ENCODE data around the gene ABL1.
"Not testable (repeated sequence)": the region's sequence is repeated elsewhere in the genome, so short reads cannot be mapped to it uniquely, and the experiment has no call there.

The ABL1 gene

DNA sequence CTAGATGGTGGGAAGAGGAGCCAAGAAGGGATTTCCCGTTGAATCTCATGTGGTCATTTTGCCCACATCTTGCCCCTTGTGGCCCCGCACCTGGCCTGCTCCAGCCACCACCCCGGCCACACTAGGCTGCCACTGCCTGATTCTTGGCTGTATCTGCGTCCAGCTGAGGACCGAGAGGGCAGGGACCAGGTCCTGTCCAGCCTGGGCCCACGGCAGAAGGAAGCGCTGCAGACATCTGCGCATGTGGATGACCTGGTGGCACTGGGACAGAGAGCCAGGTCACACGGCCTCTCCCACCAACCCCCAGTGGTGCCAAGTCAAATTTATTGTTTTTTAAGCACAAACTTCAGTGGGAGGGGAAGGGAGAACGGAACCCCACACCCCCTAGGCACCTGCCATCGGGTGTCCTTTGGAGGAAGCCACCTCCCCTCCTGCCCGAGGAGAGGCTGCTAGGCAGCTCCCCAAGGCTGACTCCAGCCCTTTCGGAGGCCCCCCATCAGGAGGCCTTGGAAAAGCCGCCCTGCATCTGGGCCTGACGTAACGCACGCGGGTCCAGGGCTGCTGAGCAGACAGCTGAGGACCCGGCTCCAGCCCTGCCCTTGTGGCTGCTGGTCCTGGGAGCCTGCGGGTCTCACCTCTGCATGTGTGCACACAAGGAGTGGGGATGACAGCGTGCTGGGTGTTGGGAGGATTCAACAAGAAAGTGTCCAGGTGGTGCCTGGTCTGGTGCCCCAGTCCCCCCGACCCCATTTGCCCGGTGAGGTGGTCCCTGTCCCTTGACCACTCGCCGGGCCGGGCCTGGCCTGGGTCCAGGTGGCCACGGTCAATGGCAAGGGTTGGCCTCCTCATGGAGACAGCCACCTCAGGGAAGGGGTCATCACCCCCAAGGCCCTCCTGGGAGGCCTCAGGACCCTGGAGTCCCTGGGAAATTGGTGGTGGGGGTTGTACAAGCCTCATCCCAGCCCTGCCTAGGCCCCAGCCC, 67.4 kb downstream of the ABL1 start:
- DNase-seq (ENCODE audit: low spot score) = no peak

DNA sequence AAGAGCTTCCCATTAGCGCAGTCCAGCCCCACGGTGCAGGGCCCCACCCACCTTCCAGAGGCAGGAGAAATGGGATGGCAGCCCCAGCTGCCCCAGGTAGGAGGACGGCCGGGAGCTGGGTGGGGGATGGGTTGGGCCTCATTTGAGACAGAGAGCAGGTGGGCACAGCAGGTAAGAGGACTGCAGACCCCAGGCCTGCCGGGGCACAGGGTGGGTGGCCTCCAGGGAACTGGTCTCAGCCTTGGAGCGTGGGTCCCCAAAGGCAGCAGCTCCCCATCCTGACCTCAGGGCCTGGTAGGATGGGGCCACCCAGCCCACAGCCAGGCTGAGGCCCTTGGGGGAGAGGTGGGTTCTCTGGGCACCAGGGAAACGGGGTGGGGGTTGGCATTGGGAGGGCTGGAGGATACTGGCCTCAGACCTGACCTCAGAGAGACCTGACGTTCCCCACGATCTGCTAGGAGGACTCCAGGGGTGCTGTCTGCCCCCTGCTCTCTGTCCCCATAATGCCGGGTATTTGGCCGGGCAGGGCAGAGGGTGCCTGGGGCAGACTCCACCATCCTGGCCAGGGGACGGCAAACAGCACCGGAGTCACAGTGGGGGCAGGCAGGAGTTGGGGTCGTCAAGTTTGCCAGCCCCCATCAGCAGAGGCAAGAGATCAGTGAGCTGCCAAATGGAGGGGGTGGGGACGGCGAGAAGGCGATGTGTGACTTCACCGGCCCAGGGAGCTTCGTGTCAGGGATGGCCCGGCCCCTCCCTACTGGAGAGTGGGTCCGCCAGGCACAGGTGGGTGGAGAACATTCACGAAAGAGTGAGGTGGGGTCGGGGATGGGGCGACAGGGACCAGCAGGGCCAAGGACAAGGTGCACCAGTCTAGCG, 68.4 kb downstream of the ABL1 start:
- DNase-seq (ENCODE audit: low spot score) = no peak

DNA sequence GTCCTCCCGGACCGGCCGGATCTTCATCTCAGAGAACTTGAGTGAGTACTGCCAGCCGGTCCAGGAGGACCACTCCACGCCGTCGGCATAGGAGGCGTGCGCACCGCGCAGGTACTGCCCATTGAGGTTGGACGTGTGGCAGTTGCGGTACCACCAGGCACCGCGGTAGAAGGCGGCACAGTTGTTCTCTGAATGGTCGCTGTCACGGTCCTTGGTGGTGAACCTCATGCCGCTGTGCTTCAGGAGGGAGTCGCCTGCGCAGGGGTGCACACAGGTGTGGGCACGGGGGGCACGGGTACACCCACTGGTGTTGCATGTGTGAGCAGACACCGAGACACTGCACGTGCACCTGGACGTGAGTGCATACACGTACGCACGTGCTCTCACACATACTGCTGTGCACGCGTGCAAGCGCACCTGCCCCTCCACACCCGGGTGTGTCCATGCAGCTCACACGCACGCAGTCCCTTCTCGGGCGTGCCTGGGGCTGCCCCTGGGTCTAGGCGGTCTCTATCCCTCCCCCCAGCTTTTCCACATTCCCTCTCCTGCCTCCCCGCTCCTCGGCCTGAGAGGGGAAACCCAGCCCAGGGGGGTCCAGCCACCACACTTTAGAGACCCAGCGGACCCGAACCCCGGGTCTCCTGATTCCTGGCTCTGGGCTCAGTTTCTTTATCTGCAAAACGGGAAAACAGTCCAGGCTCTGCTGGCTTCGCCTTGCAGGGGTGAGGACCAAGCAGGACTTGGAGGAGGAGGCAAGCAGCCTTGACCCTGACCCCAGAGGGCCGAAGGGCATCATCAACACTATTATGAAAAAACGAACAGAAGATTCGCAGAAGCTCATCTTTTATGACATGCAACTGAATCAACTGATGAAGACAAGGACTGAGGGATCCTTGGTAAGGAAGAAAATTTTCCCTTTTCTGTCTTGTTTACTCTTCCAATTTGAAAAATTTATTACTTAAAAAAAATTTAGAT, 69.3 kb downstream of the ABL1 start:
- DNase-seq (ENCODE audit: low spot score) = no peak

DNA sequence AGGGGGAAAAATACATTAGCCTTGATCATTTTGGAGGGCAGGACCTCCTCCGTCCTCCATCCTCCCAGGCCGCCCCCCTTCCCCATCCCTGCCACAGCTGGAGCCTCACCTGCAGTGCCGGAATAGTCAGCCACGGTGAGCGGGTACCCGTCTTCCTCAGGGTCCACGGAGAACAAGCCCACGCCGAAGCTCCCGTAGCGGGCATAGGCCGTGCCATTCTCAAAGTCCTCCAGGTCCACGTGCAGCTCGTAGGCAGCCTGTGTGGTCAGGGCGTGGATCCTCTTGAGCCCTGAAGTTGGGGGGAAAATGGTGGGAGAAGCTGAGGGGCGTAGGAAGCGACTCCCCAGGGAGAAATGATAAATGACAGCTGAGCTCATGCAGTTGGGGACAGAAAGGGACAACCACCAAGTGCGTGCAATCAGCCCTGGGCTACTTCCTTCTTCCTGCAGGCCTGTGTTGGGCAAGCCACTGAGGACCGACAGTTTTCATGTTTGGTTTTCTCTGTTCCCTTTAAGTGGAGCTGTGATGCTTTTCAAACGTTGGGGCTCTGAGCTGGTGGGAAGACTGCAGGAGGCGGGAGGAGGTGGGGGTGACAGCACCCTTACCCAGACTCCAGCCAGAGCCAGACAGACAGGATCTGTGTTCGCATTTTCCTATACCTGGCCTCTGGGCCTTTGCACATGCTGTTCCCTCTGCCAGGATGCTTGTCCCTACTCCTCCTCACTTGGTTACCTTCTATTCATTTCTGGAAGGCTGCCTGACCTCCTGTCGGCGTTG, 70.3 kb downstream of the ABL1 start:
- no peak for DNase-seq (ENCODE audit: low spot score)

DNA sequence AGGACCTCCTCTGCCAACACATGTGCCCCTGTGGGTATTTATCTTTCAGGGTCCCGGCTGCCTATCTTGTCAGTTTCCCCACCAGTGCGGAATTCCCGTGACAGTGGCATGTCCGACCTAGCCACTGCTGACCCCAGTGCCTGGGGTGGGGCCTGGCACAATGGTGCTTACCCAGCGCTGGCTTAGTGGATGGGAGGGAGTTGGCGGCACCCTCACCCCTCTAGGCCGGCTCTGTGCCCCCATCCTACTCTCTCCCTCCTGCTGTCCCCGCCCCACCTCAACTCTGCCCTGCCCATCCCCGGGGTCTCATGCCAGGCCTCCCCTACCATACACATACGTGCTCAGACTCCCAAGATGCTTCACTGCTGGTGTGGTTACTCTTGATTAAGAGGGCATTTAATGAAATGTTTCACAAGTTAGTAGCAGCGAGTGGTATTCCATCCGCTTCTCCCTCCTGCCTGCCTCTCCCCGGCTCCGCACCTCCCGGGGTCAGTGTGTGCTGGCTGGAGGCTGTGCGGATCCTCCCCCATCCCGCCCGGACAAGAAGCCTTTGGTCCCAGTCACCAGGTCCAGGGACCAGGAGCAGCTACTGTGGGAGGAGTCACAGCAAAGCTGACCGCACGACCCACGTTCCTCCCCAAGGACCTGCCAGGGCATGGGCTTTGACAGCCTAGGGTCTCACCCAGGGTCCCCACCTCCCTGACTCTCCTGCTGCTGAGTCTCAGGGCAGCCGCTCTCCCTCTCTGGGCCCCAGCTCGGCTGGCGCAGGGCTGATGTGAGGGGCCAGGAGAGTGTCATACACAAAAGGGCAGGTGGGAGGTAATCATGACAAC, 71.1 kb downstream of the ABL1 start:
- DNase-seq (ENCODE audit: low spot score) = no peak

DNA sequence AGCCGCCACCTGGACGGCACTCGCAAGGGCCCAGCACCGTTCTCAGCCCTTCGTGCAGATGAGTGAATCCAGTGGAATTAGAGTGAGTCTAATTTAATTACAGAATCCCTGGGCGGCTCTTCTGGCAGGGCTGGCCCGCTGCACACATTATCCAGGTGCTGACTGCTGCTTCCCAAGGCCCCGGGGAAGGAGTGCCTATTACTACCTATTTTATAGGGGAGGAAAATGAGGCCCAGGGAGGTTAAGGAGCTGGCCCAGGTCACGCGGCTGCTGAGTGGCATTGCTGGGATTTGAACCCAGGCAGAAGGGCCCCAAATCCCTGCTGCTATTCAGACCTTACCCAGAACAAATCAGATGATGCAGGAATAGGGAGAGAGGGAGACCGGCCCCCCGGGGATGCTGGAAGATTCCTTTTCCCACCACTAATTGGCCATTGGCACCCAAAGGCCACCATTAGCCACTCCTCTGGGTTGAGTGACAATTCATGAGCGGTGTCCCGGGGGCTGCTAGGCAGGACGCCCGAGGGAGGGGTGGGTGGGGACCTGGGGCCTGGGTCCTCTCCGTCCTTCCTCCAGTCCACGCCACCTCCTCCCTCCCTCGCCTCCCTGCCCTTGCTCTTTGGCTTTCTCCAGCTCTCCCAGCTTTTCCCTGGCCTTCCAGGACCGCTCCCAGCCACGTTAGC, 71.8 kb downstream of the ABL1 start:
- DNase-seq (ENCODE audit: low spot score) = peak; percentile 80

DNA sequence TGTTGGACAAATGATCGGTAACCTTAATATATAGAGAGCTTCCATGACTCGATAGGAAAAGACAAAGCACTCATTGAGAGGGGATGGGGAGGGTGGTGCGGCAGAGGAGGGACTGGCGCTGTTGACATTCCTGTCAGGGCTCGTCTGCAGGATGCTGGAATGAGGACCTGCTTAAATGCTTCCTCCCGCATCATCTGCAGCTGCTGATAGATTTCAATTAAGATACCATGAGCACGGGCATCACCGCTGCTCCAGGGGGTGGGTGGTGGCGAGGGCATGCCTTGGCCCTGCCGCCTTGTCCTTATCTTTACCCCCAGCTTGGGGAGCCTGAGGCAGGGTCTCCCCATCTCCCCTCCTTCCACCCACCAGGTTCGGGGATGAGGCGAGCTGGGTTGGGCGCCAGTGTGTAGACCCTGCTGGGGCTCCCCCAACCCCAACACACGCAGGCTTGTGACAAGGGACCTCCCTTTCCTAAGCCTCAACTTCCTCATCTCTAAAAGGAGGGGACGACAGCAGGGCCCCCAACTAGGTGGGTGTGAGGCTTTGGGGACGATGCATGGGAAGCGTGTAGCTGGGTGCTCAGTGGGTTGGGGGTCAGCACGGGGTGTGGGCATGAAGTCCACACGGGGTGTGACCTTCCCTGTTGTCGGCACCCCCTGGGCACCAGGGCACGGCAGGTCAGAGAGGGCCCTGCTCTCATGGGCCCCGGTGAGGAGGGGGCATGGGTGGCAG, 73.3 kb downstream of the ABL1 start:
- DNase-seq (ENCODE audit: low spot score) = no peak

DNA sequence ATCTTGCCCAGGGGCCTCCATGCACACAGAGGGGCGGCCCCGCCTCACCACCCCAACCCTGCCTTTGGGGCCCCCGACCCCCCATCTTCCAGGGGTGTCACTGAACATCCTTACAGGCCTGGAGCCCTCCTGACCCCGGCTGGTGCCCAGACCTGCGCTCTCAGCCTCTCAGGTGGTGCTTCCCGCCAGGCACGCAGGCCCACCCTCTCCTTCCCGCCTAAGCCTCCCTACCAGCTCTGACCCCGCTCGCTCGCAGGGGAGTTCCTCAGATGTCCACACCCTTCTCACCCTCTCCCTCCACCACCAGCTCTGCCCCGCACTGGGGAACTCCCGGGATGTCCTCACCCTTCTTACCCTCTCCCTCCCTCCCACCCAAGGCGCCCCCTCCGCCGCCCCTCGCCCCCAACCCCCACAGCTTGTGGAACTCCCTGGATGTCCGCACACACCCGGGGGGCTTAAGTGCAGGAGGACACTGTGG, 73.9 kb downstream of the ABL1 start:
- DNase-seq (ENCODE audit: low spot score) = no peak

DNA sequence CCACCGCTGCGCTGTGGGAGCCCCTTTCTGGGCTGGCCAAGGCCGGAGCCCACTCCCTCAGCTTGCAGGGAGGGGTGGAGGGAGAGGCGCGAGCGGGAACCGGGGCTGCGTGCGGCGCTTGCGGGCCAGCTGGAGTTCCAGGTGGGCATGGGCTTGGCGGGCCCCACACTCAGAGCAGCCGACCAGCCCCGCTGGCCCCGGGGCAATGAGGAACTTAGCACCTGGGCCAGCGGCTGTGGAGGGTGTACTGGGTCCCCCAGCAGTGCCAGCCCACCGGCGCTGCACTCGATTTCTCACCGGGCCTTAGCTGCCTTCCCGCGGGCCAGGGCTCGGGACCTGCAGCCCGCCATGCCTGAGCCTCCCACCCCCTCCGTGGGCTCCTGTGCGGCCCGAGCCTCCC, 75.0 kb downstream of the ABL1 start:
- not testable (repeated sequence) for DNase-seq (ENCODE audit: low spot score)

DNA sequence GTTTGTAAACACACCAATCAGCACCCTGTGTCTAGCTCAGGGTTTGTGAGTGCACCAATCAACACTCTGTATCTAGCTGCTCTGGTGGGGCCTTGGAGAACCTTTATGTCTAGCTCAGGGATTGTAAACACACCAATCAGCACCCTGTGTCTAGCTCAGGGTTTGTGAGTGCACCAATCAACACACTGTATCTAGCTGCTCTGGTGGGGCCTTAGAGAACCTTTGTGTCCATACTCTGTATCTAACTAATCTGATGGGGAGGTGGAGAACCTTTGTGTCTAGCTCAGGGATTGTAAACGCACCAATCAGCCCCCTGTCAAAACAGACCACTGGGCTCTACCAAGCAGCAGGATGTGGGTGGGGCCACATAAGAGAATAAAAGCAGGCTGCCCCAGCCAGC, 75.6 kb downstream of the ABL1 start:
- not testable (repeated sequence) for DNase-seq (ENCODE audit: low spot score)

DNA sequence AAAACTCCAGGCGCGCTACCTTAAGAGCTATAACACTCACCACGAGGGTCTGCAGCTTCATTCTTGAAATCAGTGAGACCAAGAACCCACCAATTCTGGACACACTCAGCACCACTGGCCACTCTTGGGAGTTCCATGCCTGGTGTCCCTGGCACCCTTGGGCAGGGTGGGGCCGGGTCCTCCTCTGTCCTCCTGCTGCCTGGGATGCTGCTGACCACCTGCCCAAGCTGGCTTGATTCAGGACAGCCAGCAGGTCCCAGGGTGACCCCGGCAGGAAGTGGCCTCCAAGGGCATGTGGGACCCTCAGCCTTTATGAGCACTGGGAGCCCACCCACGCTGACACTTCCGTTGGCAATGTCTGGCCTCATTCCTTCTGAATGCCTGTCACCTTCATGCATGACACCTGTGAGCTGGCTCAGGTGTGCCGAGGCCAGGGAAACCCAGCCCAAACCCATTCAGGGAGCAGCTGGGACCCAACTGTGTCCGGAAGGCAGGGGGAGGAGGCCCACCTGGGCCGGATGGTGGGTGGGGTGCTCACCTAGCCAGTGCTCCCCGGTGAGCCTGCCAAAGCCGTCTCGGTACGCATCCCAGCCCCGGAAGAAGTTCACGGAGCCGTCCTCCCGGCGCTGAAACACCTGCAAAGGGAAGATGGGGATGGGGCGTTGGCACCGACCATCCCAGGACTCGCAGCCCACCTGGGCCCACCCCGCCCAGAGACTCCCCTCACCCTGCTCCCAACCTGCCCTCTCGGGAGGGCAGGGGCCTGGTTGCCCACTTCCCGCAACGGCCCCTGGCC, 76.4 kb downstream of the ABL1 start:
- no peak for DNase-seq (ENCODE audit: low spot score)

DNA sequence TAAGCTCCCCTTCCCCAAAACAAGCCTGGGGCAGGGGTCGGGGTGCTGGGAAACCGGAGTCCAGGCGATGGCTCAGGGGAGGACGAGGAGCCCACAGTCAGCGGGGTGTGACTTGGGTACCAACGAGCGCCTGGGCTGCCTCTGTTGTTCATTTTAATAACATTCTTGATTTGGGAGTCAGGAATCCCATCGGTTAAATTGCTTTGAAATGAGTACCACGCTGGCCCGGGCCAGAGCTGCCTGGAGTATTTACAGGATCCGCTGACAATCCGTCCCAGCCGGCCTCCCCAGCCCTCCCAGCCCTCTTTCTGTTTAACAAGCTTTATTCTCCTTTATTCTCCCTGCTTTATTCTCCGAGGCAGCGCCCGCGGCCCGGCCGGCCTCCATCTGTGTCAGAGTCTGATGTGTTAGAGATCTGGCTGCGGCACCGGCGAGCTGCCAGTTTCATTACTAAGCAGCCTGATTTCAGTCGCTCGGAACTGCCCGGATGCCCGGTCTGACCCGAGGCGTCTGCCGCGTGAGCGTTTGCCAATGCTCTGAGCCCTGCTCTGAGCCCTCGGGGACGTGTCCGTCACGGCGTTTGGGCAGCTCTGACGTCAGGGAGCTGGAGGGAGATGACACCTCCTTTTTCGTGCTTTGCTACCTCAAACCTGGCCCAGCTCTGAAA, 78.0 kb downstream of the ABL1 start:
- no peak for DNase-seq (ENCODE audit: low spot score)

DNA sequence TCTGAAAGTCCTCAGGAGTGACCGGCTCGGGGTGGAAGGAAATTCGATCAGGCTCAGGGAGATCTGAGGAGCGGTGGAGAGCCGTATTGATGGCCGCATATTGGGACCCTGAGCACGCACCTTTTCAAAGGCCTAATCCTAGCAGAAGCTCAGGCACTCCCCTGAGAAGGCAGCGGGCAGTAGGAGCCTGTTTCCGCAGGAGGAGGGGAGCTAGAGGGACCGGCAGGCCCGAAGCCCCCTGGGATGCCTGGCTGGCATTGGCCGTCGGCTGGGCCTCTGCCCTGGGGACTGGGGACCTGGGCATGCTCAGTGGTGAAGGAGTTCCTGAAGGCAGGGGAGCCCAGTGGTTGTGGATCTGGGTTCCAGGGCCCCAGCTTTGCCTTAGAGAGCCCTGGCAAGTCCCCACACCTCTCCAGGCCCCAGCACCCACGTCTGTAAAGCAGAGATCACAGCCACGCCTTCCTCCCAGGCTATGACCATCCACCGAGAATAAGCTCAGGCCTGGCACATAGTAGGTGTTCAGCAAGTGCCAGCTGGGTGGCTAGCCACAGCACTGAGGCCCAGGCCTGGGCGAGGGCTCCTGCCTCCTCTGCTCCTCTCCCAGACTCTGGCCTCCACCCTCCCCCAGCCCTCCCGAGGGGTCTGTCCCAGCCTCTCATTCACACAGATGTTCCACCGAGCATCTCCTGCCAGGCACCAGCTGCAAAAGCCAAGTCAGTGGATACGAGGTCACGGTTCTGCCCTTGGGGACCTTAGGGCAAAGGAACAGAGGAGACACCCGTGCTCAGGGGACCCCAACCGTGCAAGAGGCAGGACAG, 78.8 kb downstream of the ABL1 start:
- no peak for DNase-seq (ENCODE audit: low spot score)

DNA sequence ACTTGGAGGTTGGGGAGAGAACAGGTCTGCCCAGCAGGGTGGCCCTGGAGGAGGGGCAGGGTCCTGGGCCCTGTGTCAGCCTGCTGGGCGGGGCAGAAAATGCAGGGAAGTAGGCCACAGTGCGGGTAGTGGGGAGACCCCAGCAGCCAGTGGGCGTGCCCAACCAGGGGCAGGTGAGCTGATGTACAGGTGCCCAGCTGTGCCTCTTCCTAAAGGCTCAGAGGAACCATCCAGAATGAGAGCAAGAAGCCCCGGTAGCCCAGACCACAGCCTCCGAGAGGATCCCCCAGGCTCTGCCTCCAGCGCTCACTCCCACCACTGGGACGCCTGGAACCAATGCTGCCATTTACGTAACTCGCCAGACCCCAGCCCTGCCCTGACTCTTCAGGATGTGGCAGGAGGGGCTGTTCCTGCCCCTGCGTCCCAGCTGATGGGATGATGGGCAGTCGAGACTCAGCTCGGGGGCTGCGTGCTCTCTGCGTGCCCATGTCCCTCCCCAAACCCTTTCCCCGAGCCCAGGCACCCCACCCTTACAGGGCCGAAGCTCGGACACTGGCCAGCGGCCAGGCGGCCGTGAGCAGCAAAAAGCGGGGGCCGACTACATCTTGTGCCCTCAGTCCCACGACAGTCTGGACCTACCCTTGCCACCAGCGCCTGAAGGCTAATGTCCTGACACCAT, 79.5 kb downstream of the ABL1 start:
- DNase-seq (ENCODE audit: low spot score) = no peak

DNA sequence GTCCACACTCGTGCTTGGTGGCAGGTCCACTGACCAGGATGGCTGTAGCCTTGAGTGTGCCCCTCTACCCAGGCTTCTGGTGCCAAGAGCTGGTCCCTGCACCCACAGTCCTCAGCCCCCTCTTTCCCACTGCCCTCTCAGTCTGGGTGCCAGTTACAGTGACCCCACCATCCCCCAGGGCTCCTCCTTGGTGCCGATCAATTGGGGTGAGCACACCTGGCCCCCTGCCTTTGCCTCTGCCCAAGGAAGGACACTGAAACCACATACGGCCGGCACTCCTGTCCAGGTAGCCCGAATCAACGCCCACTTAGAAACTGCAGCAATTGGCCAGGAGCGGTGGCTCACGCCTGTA, 80.0 kb downstream of the ABL1 start:
- DNase-seq (ENCODE audit: low spot score) = no peak

Measured in SK-N-DZ (cell line).